GM06990 (cell line): ENCODE results near the gene GPR85.
"Not testable (repeated sequence)": the region's sequence is repeated elsewhere in the genome, so short reads cannot be mapped to it uniquely, and the experiment has no call there.

ENCODE experiments used
- DNase-seq: peaks from one replicate; pipeline ENCODE4 v3.0.0-alpha.2; 2011; ENCODE audit not compliant: insufficient read length; ENCODE audit errors: extremely low read depth
- H3K27me3 ChIP-seq: replicated peaks from 2 replicates; pipeline ENCODE4 v1.6.0; 2011; ENCODE audit warnings: low read length; ENCODE audit not compliant: control insufficient read depth, insufficient read depth
- H3K36me3 ChIP-seq: 2 replicates; pipeline ENCODE4 v1.5.1; 2011; ENCODE audit warnings: low read length; ENCODE audit not compliant: control insufficient read depth, insufficient read depth
- H3K4me3 ChIP-seq: replicated peaks from 2 replicates; pipeline ENCODE4 v1.5.1; 2011; ENCODE audit warnings: low read depth, mild to moderate bottlenecking, control low read depth, low read length
- CTCF ChIP-seq: IDR thresholded peaks from 2 replicates; pipeline ENCODE4 v1.5.1; 2011; ENCODE audit warnings: low read length, control low read depth, mild to moderate bottlenecking, inconsistent platforms; ENCODE audit not compliant: insufficient read depth, poor library complexity, severe bottlenecking

GPR85 gene

DNA sequence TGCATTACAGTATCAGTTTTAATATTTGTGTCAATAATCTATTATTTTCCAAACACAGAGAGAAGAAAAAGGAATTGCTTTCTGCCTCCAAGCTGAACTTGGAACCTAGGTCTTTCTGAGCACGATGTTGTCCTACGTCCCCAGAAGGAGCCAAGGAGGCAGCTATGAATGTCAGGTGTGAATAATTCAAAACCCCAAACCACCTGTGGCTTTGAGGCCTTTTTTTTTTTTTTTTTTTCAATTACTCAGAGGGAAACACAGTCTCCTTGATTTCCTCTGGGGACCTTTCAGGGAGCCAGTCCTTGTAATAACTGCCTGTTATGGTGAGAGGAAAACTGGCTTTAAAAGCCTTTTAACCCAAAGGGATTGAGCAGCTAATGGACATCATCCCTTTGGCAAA, 8.3 kb downstream of the GPR85 start:
- Histone ChIP-seq H3K36me3 (no peaks in the 10 kb centered on the region), H3K4me3 (no peak overlapping the region), H3K27me3 (no peaks in the 10 kb centered on the region)
- DNase-seq = no peak
- no peak for TF ChIP-seq CTCF

DNA sequence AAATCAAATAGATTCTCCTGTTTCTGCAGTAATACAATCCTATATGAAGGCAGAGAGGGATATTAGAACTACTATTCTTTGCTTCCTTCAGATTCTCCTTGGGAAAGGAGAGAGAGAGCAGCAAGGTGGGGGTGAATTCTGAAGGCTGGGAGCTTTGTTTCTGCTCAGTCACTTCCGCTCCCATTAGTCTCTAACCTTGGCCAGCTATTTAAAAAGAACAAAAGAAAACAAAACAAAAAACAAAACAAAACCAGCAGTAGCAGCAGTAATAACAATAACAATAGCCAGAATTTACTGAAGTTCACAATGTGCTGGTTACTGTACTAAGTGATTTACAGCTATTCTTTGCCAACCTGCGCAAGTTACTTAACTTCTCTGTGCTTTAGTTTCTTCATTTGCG, 9.9 kb downstream of the GPR85 start:
- DNase-seq = no peak
- no peak overlapping the region for H3K4me3 ChIP-seq
- H3K27me3 ChIP-seq = no peaks in the 10 kb centered on the region
- no peaks in the 10 kb centered on the region for H3K36me3 ChIP-seq
- TF ChIP-seq CTCF = no peak

GRCh38 chr7:113071465-113071864, 15.2 kb downstream of the GPR85 start:
- Histone ChIP-seq H3K27me3 (no peaks in the 10 kb centered on the region), H3K36me3 (no peaks in the 10 kb centered on the region), H3K4me3 (no peak overlapping the region)
- DNase-seq = no peak
- no peak for TF ChIP-seq CTCF

- no peak overlapping the region for H3K4me3 ChIP-seq
- H3K27me3 ChIP-seq = no peaks in the 10 kb centered on the region
- no peak for TF ChIP-seq CTCF
- H3K36me3 ChIP-seq = no peaks in the 10 kb centered on the region
- DNase-seq = no peak
These were observed 24.1 kb downstream of the GPR85 start for GRCh38 chr7:113062499-113062898.

DNA sequence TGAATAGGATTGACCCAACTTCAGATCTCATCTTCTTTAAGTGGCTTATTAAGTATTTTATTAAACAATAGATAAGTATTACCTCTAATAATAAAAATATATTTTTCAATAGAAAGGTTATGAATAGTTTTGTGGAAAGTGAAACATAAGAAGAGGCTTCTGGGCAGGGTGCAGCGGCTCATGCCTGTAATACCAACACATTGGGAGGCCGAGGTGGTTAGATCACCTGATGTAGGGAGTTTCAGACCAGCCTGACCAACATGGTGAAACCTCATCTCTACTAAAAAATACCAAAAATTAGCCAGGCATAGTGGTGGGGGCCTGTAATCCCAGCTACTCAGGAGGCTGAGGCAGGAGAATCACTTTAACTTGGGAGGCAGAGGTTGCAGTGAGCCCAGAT, 26.5 kb downstream of the GPR85 start:
- H3K27me3 ChIP-seq = no peaks in the 10 kb centered on the region
- DNase-seq = no peak
- TF ChIP-seq CTCF = no peak
- no peaks in the 10 kb centered on the region for H3K36me3 ChIP-seq
- H3K4me3 ChIP-seq = no peak overlapping the region

DNA sequence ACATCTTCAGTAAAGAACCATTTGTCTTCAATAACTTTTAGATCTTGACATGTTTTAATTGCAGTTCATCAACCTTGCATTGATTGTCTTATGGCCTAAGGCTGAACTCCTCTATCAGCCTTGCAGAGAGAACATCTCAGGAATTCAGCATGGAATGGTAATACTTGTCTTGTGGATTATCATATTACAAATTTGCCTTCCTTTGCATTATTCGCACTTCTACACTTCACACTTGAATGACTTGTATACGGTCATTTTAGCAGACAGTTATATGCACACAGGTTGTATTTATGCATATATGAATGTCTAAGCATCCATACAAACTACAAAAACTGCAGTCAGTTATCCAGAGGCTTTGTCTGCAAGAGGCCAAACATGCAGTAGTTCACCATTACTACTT, 31.7 kb downstream of the GPR85 start:
- TF ChIP-seq CTCF = no peak

DNA sequence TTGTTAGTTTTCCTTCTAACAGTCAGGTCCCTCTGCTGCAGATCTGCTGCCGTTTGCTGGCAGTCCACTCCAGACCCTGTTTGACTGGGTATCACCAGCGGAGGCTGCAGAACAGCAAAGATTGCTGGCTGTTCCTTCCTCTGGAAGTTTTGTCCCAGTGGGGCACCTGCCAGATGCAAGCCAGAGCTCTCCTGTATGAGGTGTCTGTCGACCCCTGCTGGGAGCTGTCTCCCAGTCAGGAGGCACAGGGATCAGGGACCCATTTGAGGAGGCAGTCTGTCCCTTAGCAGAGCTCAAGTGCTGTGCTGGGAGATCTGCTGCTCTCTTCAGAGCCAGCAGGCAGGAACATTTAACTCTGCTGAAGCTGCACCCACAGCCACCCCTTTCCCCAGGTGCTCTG, 32.4 kb downstream of the GPR85 start:
- not testable (repeated sequence) for H3K4me3 ChIP-seq, H3K27me3 ChIP-seq, H3K36me3 ChIP-seq, DNase-seq

More for the DNA sequence above, 31.7 kb downstream of the GPR85 start:
- H3K4me3 ChIP-seq = no peak overlapping the region
- DNase-seq = no peak
- H3K27me3 ChIP-seq = no peaks in the 10 kb centered on the region
- H3K36me3 ChIP-seq = no peaks in the 10 kb centered on the region

GRCh38 chr7:113049221-113049620, 37.4 kb downstream of the GPR85 start:
- H3K36me3 ChIP-seq, DNase-seq, H3K27me3 ChIP-seq, H3K4me3 ChIP-seq: not testable (repeated sequence)
